Left ventricle myocardium inferior (tissue), 1 donor: ENCODE data around the gene PPFIBP1. TPM values are rescaled to one million over a fixed set of nuclear protein-coding genes. Genes with fewer than 3 reads are reported as not detected.

ENCODE experiments used
- DNase-seq: peaks from one replicate; pipeline ENCODE4 v3.0.0-alpha.2; 2020
- H3K27ac ChIP-seq: fragments of 200-600 bp; replicated peaks from 2 replicates; pipeline ENCODE4 v1.8.0; 2021
- H3K27me3 ChIP-seq: fragments of 200-600 bp; 2 replicates; pipeline ENCODE4 v1.8.0; 2021; ENCODE audit warnings: low read depth
- H3K36me3 ChIP-seq: fragments of 200-600 bp; 2 replicates; pipeline ENCODE4 v1.8.0; 2021
- H3K4me1 ChIP-seq: fragments of 200-600 bp; 2 replicates; pipeline ENCODE4 v1.8.0; 2021
- H3K4me3 ChIP-seq: fragments of 200-600 bp; 2 replicates; pipeline ENCODE4 v1.8.0; 2021; ENCODE audit warnings: mild to moderate bottlenecking, moderate library complexity
- H3K9me3 ChIP-seq: fragments of 200-600 bp; replicated peaks from 2 replicates; pipeline ENCODE4 v1.8.0; 2021
- intact Hi-C: fragments of 100-400 bp; cut with micrococcal nuclease; formaldehyde crosslinking; loops from one replicate; pipeline ENCODE4 v1.11.0; 2022
- total RNA-seq: library from RNA; stranded (reverse); fragmentation: NEBNext Ultra II Directional; extraction: Animal tissue kit (Norgen Biotek cat#: 25700); gene quantifications from one replicate; pipeline ENCODE4 v1.2.1, GENCODE V29; 2021
- TF ChIP-seq, protein P1 (sequence below): fragments of 200-600 bp; IDR thresholded peaks from 2 replicates; pipeline ENCODE4 v1.8.0; 2021; ENCODE audit warnings: antibody characterized with exemption, mild to moderate bottlenecking, borderline replicate concordance
- donor health status: DM: no; HTN: yes; CAD: no; lungs with severe emphysema.

PPFIBP1 gene
- total RNA-seq, 1 donor from 2014 or later, result 258 TPM

DNA sequence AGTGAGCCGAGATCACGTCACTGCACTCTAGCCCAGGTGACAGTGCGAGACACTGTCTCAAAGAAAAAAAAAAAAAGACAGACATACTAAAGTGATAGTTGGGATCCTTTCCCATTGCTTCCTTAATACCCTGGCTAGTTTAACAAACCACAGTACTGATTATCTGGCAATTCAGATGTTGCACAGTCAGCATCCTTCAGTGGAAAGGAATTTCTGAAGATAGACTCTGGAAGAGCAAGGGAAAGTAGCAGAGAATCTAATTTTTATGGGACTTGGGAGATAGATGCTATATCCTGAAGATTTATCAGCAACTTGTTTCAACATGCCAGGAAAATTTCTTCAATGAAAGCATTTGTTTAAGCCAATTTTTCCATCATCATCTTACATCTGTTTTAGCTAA, 6.5 kb upstream of the PPFIBP1 start:
- H3K27ac ChIP-seq, result no peak overlapping the region
- H3K36me3 ChIP-seq, result no peaks in the 10 kb centered on the region
- no peak for DNase-seq
- intact Hi-C loops, result no loop called here
- TF ChIP-seq, protein P1, sequence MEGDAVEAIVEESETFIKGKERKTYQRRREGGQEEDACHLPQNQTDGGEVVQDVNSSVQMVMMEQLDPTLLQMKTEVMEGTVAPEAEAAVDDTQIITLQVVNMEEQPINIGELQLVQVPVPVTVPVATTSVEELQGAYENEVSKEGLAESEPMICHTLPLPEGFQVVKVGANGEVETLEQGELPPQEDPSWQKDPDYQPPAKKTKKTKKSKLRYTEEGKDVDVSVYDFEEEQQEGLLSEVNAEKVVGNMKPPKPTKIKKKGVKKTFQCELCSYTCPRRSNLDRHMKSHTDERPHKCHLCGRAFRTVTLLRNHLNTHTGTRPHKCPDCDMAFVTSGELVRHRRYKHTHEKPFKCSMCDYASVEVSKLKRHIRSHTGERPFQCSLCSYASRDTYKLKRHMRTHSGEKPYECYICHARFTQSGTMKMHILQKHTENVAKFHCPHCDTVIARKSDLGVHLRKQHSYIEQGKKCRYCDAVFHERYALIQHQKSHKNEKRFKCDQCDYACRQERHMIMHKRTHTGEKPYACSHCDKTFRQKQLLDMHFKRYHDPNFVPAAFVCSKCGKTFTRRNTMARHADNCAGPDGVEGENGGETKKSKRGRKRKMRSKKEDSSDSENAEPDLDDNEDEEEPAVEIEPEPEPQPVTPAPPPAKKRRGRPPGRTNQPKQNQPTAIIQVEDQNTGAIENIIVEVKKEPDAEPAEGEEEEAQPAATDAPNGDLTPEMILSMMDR, result no peak
- no peaks in the 10 kb centered on the region for H3K27me3 ChIP-seq
- H3K9me3 ChIP-seq, result no peaks in the 10 kb centered on the region
- no peak overlapping the region for H3K4me3 ChIP-seq
- peaks cover 21% of the 10 kb centered on the region for H3K4me1 ChIP-seq

DNA sequence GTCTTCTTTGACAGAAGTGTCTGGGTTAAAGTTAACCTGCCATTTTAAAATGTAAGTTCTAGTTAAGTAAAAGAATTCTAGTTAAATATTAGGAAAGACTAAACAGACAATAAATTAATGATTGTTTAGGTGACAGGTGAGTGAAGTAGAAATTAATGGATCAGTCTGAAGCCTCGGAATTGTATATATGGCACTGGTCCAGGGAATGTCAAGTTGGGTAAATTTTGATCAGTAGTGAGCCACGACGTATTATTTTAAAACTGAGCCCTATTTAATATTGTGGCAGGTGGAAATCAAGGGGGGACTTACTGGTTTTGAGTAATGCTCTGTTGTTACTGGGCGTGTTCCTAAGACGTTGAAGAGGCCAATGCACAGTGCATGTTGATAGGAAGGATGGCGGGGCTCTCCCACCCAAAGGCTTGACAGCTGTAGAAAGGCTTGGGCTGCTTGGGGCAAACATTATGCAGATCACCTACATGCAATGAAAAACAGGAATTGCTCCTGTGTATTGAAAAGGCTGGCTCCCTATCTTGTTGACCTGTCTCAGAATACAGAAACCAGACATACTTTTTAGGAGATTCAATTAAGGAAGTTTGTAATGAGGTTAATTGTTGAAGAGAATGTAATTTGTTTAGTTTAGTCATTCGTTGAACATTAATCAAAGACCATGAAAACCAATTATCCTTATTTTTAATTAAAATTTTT, 5.9 kb upstream of the PPFIBP1 start:
- TF ChIP-seq, protein P1, result no peak
- Histone ChIP-seq H3K36me3 (no peaks in the 10 kb centered on the region), H3K4me1 (peaks cover 26% of the 10 kb centered on the region), H3K27me3 (no peaks in the 10 kb centered on the region), H3K4me3 (no peak overlapping the region), H3K27ac (no peak overlapping the region), H3K9me3 (no peaks in the 10 kb centered on the region)
- DNase-seq, result no peak
- intact Hi-C loops, result no loop called here

DNA sequence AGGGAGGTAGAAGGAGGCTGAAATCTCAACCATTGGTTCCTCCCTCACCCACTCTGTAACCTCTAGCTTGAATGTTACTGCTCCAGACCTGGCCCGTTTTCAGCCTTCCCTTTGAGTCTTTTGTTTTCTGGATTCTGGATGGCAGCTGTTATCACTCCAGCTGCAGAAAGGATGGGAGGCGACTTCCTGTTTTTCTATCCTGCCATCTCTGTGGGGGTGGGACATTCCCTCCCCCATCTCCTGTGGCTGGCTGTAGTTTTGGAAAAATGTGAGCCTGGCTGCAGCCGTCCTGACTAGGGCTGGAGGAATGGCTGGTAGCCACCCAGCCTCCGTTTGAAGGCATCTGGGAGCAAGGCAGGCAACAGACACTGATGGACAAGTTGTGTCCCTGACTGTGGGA, 2.9 kb upstream of the PPFIBP1 start:
- Histone ChIP-seq H3K36me3 (no peaks in the 10 kb centered on the region), H3K27ac (peak overlapping the region; percentile 44), H3K27me3 (no peaks in the 10 kb centered on the region), H3K4me3 (no peak overlapping the region), H3K4me1 (peaks cover 45% of the 10 kb centered on the region), H3K9me3 (no peaks in the 10 kb centered on the region)
- TF ChIP-seq, protein P1, result no peak
- intact Hi-C loops, result loop anchor here (10.0 kb wide), 1 partner anchor 54 kb away; no protein-coding TSS in a partner anchor
- DNase-seq, result peak; percentile 33

DNA sequence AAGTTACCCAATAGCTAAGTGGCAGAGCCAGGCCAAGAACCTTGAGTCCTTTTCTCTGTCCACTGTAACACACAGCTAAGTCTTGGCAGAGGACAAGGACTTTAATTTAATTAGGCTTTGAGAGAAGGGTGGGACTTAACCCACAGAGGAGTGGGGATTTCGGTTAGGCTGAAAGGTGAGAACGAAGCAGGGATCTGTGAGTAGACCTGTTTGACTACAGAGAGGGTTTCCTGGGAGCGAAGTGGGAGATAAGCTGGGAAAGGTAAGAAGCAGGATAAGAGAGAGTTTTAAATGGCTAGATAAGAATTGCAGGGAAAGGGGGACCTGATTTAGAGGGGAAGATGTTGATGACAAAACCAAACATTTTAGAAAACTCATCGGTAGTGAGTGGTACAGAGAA, 2.0 kb upstream of the PPFIBP1 start:
- DNase-seq, result no peak
- Histone ChIP-seq H3K4me1 (peaks cover 54% of the 10 kb centered on the region), H3K36me3 (no peaks in the 10 kb centered on the region), H3K27me3 (no peaks in the 10 kb centered on the region), H3K4me3 (no peak overlapping the region), H3K27ac (no peak overlapping the region), H3K9me3 (no peaks in the 10 kb centered on the region)
- TF ChIP-seq, protein P1, result no peak
- intact Hi-C loops, result loop anchor here (10.0 kb wide), 1 partner anchor 53 kb away; no protein-coding TSS in a partner anchor

DNA sequence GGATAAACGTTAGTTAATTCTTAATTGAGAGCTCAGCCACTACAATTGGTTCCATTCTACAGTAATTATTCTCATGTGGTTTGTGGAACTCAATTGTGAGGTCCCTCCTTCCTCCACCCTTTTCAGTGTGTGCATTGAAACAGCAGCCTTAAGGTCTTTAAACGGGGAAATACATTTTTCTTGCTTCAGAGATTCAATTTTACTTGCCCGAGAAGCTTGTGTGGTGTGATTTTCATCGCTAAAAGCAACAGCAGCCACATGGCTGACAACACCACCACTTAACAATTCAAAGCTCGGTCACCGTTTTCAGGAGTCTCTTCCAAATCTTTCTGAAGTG, 733 bp upstream of the PPFIBP1 start:
- Histone ChIP-seq H3K9me3 (no peaks in the 10 kb centered on the region), H3K27ac (peak overlapping the region; percentile 96), H3K27me3 (no peaks in the 10 kb centered on the region), H3K4me1 (peaks cover 67% of the 10 kb centered on the region), H3K4me3 (peak overlapping the region; percentile 82), H3K36me3 (no peaks in the 10 kb centered on the region)
- TF ChIP-seq, protein P1, result no peak
- no peak for DNase-seq
- intact Hi-C loops, result loop anchor here (10.0 kb wide), 1 partner anchor 52 kb away; no protein-coding TSS in a partner anchor
